Measurements from ENCODE around the gene ZNF214.
"Not testable (repeated sequence)": the region's sequence is repeated elsewhere in the genome, so short reads cannot be mapped to it uniquely, and the experiment has no call there.

Gene ZNF214

DNA sequence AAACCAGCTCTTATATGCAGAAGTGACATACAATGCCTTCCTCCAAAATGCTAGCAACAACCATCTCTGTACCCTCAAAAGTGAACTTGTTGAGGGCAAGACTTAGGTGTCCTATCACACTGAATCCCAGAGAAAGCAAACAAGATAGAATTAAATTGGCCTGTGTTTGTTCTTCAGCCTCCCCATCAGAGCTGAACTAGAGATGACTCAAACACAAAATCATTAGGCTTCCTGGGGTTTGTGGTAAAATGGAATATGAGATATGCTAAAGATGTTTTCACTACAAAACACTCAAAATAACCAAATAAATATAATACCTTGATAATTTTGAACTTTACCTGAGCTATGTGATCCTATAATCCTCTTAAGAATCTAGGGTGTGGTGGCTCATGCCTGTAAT is 31.6 kb downstream of the ZNF214 start:
- TF ChIP-seq SUZ12 (IDR thresholded peaks at IDR 0.05; ENCODE audit: extremely low read depth, insufficient read depth, insufficient read length) (no peak), ZNF274 (IDR thresholded peaks at IDR 0.05; ENCODE audit: low read depth, low read length) (no peak)
- Histone ChIP-seq H3K9ac (ENCODE audit: insufficient read length, low read depth) (no peak overlapping the region), H3K9me3 (ENCODE audit: insufficient read depth, low read length) (no peaks in the 10 kb centered on the region), H3K27me3 (ENCODE audit: insufficient read depth, insufficient read length) (no peaks in the 10 kb centered on the region), H3K36me3 (ENCODE audit: insufficient read depth, insufficient read length, low read length) (no peaks in the 10 kb centered on the region), H3K4me3 (ENCODE audit: insufficient read length, low read depth) (no peak overlapping the region), H3K4me1 (ENCODE audit: insufficient read depth, insufficient read length) (no peaks in the 10 kb centered on the region)
- DNase-seq (ENCODE audit: low read depth, low spot score) = no peak

DNA sequence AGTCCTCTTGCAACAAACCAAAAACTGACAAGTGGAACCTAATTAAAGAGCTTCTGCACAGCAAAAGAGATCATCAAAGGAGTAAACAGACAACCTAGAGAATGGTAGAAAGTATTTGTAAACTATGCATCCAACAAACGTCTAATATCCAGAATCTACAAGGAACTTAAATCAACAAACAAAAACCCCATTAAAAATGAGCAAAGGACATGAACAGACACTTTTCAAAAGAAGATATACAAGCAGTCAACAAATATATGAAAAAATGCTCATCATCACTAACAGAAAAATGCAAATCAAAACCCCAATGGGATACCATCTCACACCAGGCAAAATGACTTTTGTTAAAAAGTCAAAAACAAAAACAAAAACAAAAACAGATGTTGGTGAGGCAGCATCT is 33.7 kb downstream of the ZNF214 start:
- Histone ChIP-seq H3K4me1 (ENCODE audit: insufficient read depth, insufficient read length) (no peaks in the 10 kb centered on the region), H3K36me3 (ENCODE audit: insufficient read depth, insufficient read length, low read length) (no peaks in the 10 kb centered on the region), H3K27me3 (ENCODE audit: insufficient read depth, insufficient read length) (no peaks in the 10 kb centered on the region), H3K4me3 (ENCODE audit: insufficient read length, low read depth) (no peak overlapping the region), H3K9ac (ENCODE audit: insufficient read length, low read depth) (no peak overlapping the region), H3K9me3 (ENCODE audit: insufficient read depth, low read length) (no peaks in the 10 kb centered on the region)
- TF ChIP-seq YY1 (IDR thresholded peaks at IDR 0.05; ENCODE audit: insufficient read depth, insufficient read length) = no peak
- TF ChIP-seq SUZ12 (IDR thresholded peaks at IDR 0.05; ENCODE audit: extremely low read depth, insufficient read depth, insufficient read length) = no peak
- no peak for TF ChIP-seq ZNF274 (IDR thresholded peaks at IDR 0.05; ENCODE audit: low read depth, low read length)
- DNase-seq (ENCODE audit: low read depth, low spot score) = no peak

DNA sequence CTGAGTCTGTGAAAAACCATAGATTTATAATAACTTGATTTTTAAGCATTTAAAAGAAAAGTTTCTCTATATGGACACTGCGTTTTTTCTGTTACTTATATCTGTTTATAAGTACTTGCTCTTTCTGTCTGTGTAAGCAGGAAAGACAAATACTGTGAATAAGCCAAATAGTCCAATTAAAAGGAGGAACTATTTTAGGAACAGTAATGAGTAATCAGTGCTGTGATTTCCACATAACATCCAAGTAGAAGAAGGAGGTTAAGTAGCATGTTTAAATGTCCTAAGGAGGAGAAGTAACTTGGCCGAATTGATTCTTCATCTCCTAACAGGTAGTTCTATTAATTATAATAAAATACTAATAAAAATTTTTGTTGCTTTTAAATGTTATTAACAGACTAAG is 40.8 kb downstream of the ZNF214 start:
- Histone ChIP-seq H3K9me3 (ENCODE audit: insufficient read depth, low read length) (no peaks in the 10 kb centered on the region), H3K4me3 (ENCODE audit: insufficient read length, low read depth) (no peak overlapping the region), H3K4me1 (ENCODE audit: insufficient read depth, insufficient read length) (no peaks in the 10 kb centered on the region), H3K9ac (ENCODE audit: insufficient read length, low read depth) (no peak overlapping the region), H3K27me3 (ENCODE audit: insufficient read depth, insufficient read length) (no peaks in the 10 kb centered on the region), H3K36me3 (ENCODE audit: insufficient read depth, insufficient read length, low read length) (no peaks in the 10 kb centered on the region)
- no peak for TF ChIP-seq ZNF274 (IDR thresholded peaks at IDR 0.05; ENCODE audit: low read depth, low read length)
- DNase-seq (ENCODE audit: low read depth, low spot score) = no peak

DNA sequence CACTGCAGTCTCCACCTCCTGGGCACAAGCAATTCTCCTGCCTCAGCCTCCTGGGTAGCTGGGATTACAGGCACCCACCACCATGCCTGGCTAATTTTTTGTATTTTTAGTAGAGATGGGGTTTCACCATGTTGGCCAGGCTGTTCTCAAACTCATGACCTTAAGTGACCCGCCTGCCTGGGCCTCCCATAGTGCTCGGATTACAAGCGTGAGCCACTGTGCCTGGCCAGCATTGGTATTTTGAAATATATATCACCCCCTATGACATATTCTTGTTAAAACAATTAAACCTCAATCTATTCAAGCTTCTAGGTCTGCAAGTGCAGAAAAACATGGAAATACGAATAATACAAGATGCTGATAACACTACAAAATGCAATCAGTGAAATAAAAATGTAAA is 50.3 kb downstream of the ZNF214 start:
- DNase-seq (ENCODE audit: low read depth, low spot score); H3K4me3 ChIP-seq (ENCODE audit: insufficient read length, low read depth); H3K27me3 ChIP-seq (ENCODE audit: insufficient read depth, insufficient read length); H3K36me3 ChIP-seq (ENCODE audit: insufficient read depth, insufficient read length, low read length); H3K9me3 ChIP-seq (ENCODE audit: insufficient read depth, low read length); H3K4me1 ChIP-seq (ENCODE audit: insufficient read depth, insufficient read length); H3K9ac ChIP-seq (ENCODE audit: insufficient read length, low read depth): not testable (repeated sequence)

DNA sequence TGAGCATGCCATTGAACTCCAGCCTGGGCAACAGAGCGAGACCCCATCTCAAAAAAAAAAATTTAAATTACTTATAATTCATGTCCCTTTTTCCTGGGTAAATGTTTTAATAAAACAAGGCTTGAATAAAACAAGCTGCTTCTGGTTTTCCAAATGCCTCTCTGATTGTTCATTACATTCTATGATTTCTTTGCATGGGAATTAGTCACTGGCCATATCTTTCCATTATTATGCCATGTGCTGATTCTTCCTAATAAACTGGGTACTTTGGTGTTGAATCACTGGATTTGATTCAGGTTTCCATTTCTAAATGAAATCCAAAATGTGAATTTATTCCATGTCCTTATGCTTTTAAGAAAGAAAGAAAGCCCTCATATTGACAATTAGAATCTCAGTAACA is 51.3 kb downstream of the ZNF214 start:
- H3K4me3 ChIP-seq (ENCODE audit: insufficient read length, low read depth) = no peak overlapping the region
- no peak for DNase-seq (ENCODE audit: low read depth, low spot score)
- H3K27me3 ChIP-seq (ENCODE audit: insufficient read depth, insufficient read length) = no peaks in the 10 kb centered on the region
- TF ChIP-seq YY1 (IDR thresholded peaks at IDR 0.05; ENCODE audit: insufficient read depth, insufficient read length) (no peak), ZNF274 (IDR thresholded peaks at IDR 0.05; ENCODE audit: low read depth, low read length) (no peak), SUZ12 (IDR thresholded peaks at IDR 0.05; ENCODE audit: extremely low read depth, insufficient read depth, insufficient read length) (no peak)
- H3K36me3 ChIP-seq (ENCODE audit: insufficient read depth, insufficient read length, low read length) = no peaks in the 10 kb centered on the region
- H3K9me3 ChIP-seq (ENCODE audit: insufficient read depth, low read length) = no peaks in the 10 kb centered on the region
- H3K4me1 ChIP-seq (ENCODE audit: insufficient read depth, insufficient read length) = no peaks in the 10 kb centered on the region
- no peak overlapping the region for H3K9ac ChIP-seq (ENCODE audit: insufficient read length, low read depth)

DNA sequence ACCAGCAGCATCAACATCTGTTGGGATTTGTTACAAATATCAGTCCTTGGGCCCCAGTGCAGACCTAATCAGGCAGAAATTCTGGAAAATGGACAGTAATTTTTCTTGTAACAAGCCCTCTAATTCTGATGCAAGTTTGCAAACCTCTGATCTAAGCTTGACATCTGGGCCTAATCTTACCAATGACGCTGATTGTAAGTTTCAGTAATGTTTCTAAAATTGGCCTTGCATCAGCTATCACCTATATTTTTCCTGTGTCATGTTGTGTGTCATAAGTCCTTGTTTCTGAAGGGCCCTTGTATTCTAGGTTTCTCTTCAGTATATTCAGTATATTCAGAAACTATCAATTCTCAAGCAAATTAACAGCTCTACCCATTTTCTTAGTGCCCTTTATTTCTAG is 57.5 kb downstream of the ZNF214 start:
- Histone ChIP-seq H3K36me3 (ENCODE audit: insufficient read depth, insufficient read length, low read length) (no peaks in the 10 kb centered on the region), H3K4me1 (ENCODE audit: insufficient read depth, insufficient read length) (no peaks in the 10 kb centered on the region), H3K4me3 (ENCODE audit: insufficient read length, low read depth) (no peak overlapping the region), H3K9ac (ENCODE audit: insufficient read length, low read depth) (no peak overlapping the region), H3K27me3 (ENCODE audit: insufficient read depth, insufficient read length) (no peaks in the 10 kb centered on the region), H3K9me3 (ENCODE audit: insufficient read depth, low read length) (no peaks in the 10 kb centered on the region)
- TF ChIP-seq YY1 (IDR thresholded peaks at IDR 0.05; ENCODE audit: insufficient read depth, insufficient read length) (no peak), ZNF274 (IDR thresholded peaks at IDR 0.05; ENCODE audit: low read depth, low read length) (no peak), SUZ12 (IDR thresholded peaks at IDR 0.05; ENCODE audit: extremely low read depth, insufficient read depth, insufficient read length) (no peak)
- no peak for DNase-seq (ENCODE audit: low read depth, low spot score)

DNA sequence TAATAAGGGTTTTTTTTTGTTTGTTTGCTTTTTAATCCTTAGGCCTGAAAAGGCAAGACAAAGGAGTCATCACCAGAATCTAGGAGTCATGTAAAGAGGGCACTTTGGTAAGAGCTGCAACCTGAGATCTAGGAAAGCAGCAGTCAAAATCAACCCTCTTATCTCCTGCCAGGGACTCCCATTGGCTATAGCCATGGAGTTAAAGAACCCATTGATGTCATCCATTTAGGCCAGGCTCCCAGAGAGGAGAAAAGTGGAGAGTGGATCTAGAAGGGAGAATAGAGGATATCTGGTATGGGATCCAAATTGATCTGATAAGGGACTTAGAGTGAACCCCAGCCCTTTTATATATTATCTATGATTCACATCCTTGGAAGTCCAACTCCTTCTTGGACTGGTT is 58.0 kb downstream of the ZNF214 start:
- peaks cover 2% of the 10 kb centered on the region for H3K36me3 ChIP-seq (ENCODE audit: insufficient read depth, insufficient read length, low read length)
- no peaks in the 10 kb centered on the region for H3K9me3 ChIP-seq (ENCODE audit: insufficient read depth, low read length)
- H3K9ac ChIP-seq (ENCODE audit: insufficient read length, low read depth) = no peak overlapping the region
- TF ChIP-seq YY1 (IDR thresholded peaks at IDR 0.05; ENCODE audit: insufficient read depth, insufficient read length) (no peak), SUZ12 (IDR thresholded peaks at IDR 0.05; ENCODE audit: extremely low read depth, insufficient read depth, insufficient read length) (no peak), ZNF274 (IDR thresholded peaks at IDR 0.05; ENCODE audit: low read depth, low read length) (no peak)
- H3K4me1 ChIP-seq (ENCODE audit: insufficient read depth, insufficient read length) = no peaks in the 10 kb centered on the region
- no peak overlapping the region for H3K4me3 ChIP-seq (ENCODE audit: insufficient read length, low read depth)
- H3K27me3 ChIP-seq (ENCODE audit: insufficient read depth, insufficient read length) = no peaks in the 10 kb centered on the region
- DNase-seq (ENCODE audit: low read depth, low spot score) = no peak

DNA sequence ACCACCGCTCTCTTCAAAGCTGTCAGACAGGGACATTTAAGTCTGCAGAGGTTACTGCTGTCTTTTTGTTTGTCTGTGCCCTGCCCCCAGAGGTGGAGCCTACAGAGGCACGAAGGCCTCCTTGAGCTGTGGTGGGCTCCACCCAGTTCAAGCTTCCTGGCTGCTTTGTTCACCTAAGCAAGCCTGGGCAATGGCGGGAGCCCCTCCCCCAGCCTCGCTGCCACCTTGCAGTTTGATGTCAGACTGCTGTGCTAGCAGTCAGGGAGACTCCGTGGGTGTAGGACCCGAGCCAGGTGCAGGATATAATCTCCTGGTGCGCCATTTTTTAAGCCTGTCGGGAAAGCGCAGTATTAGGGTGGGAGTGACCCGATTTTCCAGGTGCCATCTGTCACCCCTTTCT is 65.9 kb downstream of the ZNF214 start:
- not testable (repeated sequence) for H3K9me3 ChIP-seq (ENCODE audit: insufficient read depth, low read length); H3K27me3 ChIP-seq (ENCODE audit: insufficient read depth, insufficient read length); H3K4me3 ChIP-seq (ENCODE audit: insufficient read length, low read depth); H3K9ac ChIP-seq (ENCODE audit: insufficient read length, low read depth); H3K4me1 ChIP-seq (ENCODE audit: insufficient read depth, insufficient read length); DNase-seq (ENCODE audit: low read depth, low spot score)
- peaks cover 13% of the 10 kb centered on the region for H3K36me3 ChIP-seq (ENCODE audit: insufficient read depth, insufficient read length, low read length)

All from NT2/D1 (cell line).